Fibroblast of the aortic adventitia (primary cell): Measurements from ENCODE around the gene GRIP2. TPM values are rescaled to one million over a fixed set of nuclear protein-coding genes. Genes with fewer than 3 reads are reported as not detected.

ENCODE experiments used
- DNase-seq: peaks from one replicate; pipeline ENCODE4 v3.0.0-alpha.2; 2010; ENCODE audit warnings: low read depth
- H3K4me3 ChIP-seq: 2 replicates; pipeline ENCODE4 v1.5.1; 2011; ENCODE audit warnings: low read depth, mild to moderate bottlenecking, control low read depth, low read length, moderate library complexity
- CTCF ChIP-seq: IDR thresholded peaks from 2 replicates; pipeline ENCODE4 v1.5.1; 2011; ENCODE audit warnings: mild to moderate bottlenecking, low read length, control low read depth, inconsistent platforms; ENCODE audit not compliant: insufficient read depth
- total RNA-seq: library from RNA; depleted of rRNA; stranded (reverse); fragments of >200 nt; gene quantifications from 2 replicates; pipeline ENCODE4 v1.2.3, GENCODE V29; 2012; ENCODE audit warnings: low replicate concordance

GRIP2 gene
- total RNA-seq, 1 donor, result 0.90 TPM

DNA sequence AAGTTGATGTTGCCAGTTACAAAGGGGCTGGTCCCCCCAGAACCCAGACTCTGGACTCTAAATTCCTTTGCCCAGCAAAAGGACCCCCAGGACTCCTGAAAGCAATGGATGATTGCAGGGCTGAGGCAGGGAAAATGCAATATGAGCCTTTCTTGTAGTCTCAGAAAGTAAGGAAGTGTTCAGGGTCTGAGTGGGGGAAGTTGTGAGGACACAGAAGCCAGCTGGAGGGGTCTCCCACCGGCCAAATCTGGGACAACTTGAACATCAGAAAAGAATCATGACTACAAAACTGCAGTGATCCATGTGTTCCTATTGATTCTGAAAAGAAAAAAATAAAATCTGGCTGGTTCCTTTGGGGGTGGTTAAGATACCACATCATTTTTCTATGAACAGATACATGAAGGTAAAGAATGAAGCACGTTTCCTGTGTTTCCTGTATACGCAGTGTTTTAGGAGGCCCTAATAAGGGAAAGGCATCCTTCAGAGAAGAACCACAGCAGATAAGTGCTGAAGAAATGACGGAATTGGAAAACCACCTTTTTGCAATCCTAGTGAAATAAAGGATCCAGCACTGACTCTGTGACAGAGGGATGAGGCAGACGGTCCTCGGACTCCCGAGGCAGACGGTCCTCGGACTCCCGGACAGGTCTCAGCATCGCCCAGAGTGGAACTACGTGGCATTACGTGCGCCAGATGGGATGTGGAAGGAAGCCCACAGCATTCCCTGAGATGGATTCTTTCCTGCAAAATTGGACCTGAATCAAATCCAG is 22.2 kb upstream of the GRIP2 start:
- no peak for TF ChIP-seq CTCF
- no peak overlapping the region for H3K4me3 ChIP-seq
- DNase-seq, result peak; percentile 27

- no peak overlapping the region for H3K4me3 ChIP-seq
- DNase-seq, result peak; percentile 37
- no peak for TF ChIP-seq CTCF
Observed at GRCh38 chr3:14561051-14561960, 21.2 kb upstream of the GRIP2 start.

GRCh38 chr3:14560110-14560509 is 20.0 kb upstream of the GRIP2 start:
- TF ChIP-seq CTCF, result no peak
- DNase-seq, result no peak
- no peak overlapping the region for H3K4me3 ChIP-seq

DNA sequence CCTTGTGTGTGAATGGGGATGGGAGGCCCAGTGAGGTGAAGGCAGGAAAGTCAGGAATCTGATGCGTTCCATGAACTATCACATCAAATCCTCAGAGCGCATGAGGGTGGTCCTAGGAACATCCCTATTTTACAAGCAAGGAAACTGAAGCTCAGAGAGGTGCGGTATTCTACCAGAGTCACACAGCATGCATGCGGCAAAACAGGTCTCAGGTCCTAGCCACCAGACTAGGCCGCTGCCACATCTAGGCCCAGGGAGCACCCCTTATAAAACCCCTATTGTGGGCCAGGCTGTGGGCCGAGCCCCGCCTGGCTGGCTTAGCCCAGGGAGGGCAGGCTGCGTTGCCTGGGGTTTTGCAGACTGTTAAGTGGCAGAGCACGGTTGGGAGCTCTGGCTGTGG is 17.9 kb upstream of the GRIP2 start:
- TF ChIP-seq CTCF, result no peak
- DNase-seq, result no peak

DNA sequence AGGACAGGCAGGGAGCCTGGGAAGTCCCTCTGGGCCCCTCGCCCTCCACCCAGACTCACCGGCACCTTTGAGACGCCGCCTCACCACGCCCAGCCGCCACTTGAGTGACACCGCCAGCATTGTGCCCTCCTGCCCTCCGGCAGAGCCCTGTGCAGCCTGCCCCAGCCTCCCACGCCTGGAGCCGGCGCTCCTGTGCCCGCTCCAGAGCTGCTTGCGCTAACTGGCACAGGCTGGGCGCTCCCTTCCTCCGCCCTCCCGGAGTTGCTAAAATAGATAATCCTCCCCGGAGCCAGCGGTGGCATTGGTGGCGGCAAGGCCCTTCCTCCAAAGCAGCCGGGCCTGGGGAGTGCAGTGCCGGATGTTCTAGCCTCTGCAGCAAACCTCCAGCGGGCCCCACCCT is 15.7 kb upstream of the GRIP2 start:
- no peak overlapping the region for H3K4me3 ChIP-seq
- TF ChIP-seq CTCF, result no peak
- DNase-seq, result no peak

More for the DNA sequence above, 17.9 kb upstream of the GRIP2 start:
- H3K4me3 ChIP-seq, result no peak overlapping the region

DNA sequence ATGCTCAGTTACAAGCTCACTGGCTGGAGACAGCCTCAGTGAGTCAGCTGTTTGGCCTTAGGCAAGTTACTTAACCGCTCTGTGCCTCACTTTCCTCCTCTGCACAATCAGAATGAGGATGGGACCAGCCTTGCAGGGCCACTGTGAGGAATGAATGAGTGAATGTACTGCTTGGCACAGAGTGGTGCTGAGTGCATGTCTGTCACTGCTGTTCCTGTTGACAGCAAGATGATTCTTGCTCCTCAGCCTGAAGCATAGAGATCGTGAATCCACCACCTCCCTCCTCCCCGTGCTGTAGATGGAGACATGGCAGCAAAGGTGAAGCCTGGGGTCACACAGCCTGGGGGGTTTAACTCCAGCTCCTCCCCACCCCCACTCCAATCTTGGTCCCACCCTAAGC is 14.6 kb upstream of the GRIP2 start:
- no peak for DNase-seq
- no peak for TF ChIP-seq CTCF
- H3K4me3 ChIP-seq, result no peak overlapping the region
